SU-DHL-6 (cell line): ENCODE measurements around the gene RAMP3.

Experiments
- H2AFZ ChIP-seq: fragments of 200-600 bp; sonication (generic); 2 replicates; pipeline ENCODE4 v1.6.1; 2014; ENCODE audit warnings: low read depth, mild to moderate bottlenecking, moderate library complexity, mixed read lengths, antibody characterized with exemption, low read length; ENCODE audit not compliant: severe bottlenecking
- H3F3A ChIP-seq: fragments of 200-600 bp; shearing (Covaris generic); 2 replicates; pipeline ENCODE4 v1.6.0; 2016; ENCODE audit warnings: antibody characterized with exemption, mild to moderate bottlenecking; ENCODE audit not compliant: insufficient read depth
- H3K27ac ChIP-seq: fragments of 200-600 bp; sonication (generic); 2 replicates; pipeline ENCODE4 v1.5.1; 2016; ENCODE audit warnings: low read depth, mild to moderate bottlenecking, low read length, moderate library complexity, mixed read lengths
- H3K27me3 ChIP-seq: fragments of 200-600 bp; sonication (generic), shearing (Covaris generic); 2 replicates; pipeline ENCODE4 v1.6.0; 2014; ENCODE audit warnings: mild to moderate bottlenecking, low read length
- H3K36me3 ChIP-seq: fragments of 200-600 bp; sonication (generic); 2 replicates; pipeline ENCODE4 v1.6.1; 2014; ENCODE audit warnings: mild to moderate bottlenecking, low read length, mixed read lengths
- H3K4me2 ChIP-seq: fragments of 300-600, 200-600 bp; shearing (Covaris generic), sonication (generic); 2 replicates; pipeline ENCODE4 v1.6.0; 2014; ENCODE audit warnings: low read length, low read depth, mild to moderate bottlenecking; ENCODE audit not compliant: poor library complexity, severe bottlenecking
- H3K4me3 ChIP-seq: fragments of 200-600 bp; sonication (generic); 2 replicates; pipeline ENCODE4 v1.5.1; 2014; ENCODE audit warnings: antibody characterized with exemption, low read length, mild to moderate bottlenecking, mixed read lengths; ENCODE audit not compliant: insufficient read depth, poor library complexity, severe bottlenecking
- H3K79me2 ChIP-seq: fragments of 200-600 bp; sonication (generic); 2 replicates; pipeline ENCODE4 v1.6.1; 2014; ENCODE audit warnings: mild to moderate bottlenecking, low read length, moderate library complexity; ENCODE audit not compliant: insufficient read depth
- H3K9ac ChIP-seq: fragments of 200-600 bp; sonication (generic); 2 replicates; pipeline ENCODE4 v1.7.0; 2014; ENCODE audit warnings: mild to moderate bottlenecking, low read length
- H3K9me2 ChIP-seq: fragments of 200-600 bp; sonication (generic); replicated peaks from 2 replicates; pipeline ENCODE4 v1.6.1; 2014; ENCODE audit warnings: low read length; ENCODE audit not compliant: insufficient read depth
- H3K9me3 ChIP-seq: fragments of 200-600 bp; sonication (generic); 2 replicates; pipeline ENCODE4 v1.6.1; 2014; ENCODE audit warnings: low read length, mixed read lengths; ENCODE audit not compliant: insufficient read depth
- H4K20me1 ChIP-seq: fragments of 200-600 bp; sonication (generic); 2 replicates; pipeline ENCODE4 v1.6.1; 2014; ENCODE audit warnings: low read depth, mild to moderate bottlenecking, antibody characterized with exemption, low read length, moderate library complexity, mixed read lengths
- CTCF ChIP-seq: fragments of 200-600 bp; sonication (generic); IDR thresholded peaks from one replicate; pipeline ENCODE4 v1.5.1; 2017; ENCODE audit warnings: antibody characterized with exemption, mild to moderate bottlenecking, low read length, moderate library complexity; ENCODE audit not compliant: insufficient read depth, poor library complexity, severe bottlenecking
- EZH2phosphoT487 ChIP-seq: fragments of 200-600 bp; sonication (generic), shearing (Covaris generic); conservative IDR thresholded peaks from 2 replicates; pipeline ENCODE4 v1.6.1; 2018; ENCODE audit warnings: mild to moderate bottlenecking, antibody characterized with exemption, low read length, moderate library complexity, mixed read lengths

Gene RAMP3

DNA sequence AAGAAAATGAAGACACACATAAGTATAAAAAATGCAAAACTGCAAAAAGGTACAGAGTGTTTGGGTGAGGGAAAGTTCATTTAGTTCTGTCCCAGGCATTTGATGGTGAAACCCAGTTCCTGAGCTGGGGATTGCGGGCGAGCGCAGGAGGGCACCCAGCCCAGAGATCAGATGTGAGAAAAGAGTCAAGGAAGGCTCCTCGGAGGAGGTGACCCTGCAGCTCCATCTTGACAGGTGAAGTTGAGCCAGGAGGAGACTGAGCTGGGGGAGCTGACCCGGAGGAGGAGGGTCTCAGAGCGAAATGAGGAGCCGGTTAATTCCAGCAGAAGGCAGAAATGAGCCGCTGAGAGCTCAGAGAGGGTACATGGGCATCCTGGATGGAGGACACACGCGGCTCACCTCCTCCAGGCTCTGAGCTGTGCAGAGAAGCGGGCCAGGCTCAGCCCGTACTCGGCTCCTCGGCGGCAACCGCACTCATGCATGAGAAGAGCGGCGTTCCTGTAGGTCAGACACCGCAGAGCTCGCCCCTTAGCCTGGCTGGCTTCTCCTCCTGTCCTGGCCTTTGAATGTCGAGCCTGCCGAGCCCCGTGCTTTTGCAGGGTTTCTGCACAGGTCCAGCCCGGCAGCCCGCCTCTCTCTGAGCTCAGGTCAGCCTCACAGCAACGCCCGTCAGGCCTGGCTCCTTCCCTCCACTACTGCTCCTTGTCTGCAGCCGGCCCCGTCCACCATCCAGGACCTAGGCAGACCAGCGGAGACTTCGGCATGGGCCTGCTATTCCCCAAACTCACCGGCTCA, 9.5 kb upstream of the RAMP3 start:
- TF ChIP-seq CTCF: no peak
- TF ChIP-seq EZH2phosphoT487: no peak
- Histone ChIP-seq H3K27me3 (no peaks in the 10 kb centered on the region), H3K4me3 (no peak overlapping the region), H3K79me2 (no peaks in the 10 kb centered on the region), H4K20me1 (no peaks in the 10 kb centered on the region), H3K36me3 (no peaks in the 10 kb centered on the region), H3K27ac (no peak overlapping the region), H3K9ac (no peak overlapping the region), H3F3A (no peaks in the 10 kb centered on the region), H3K9me3 (no peaks in the 10 kb centered on the region), H3K4me2 (no peak overlapping the region), H3K9me2 (no peaks in the 10 kb centered on the region), H2AFZ (no peak overlapping the region)

- Histone ChIP-seq H3K4me3 (no peak overlapping the region), H3K27ac (no peak overlapping the region), H4K20me1 (no peaks in the 10 kb centered on the region), H3K9me3 (no peaks in the 10 kb centered on the region), H3K9me2 (no peaks in the 10 kb centered on the region), H3K9ac (no peak overlapping the region), H3K36me3 (no peaks in the 10 kb centered on the region), H2AFZ (no peak overlapping the region), H3K79me2 (no peaks in the 10 kb centered on the region), H3F3A (no peaks in the 10 kb centered on the region), H3K4me2 (no peak overlapping the region), H3K27me3 (no peaks in the 10 kb centered on the region)
- no peak for TF ChIP-seq CTCF
- TF ChIP-seq EZH2phosphoT487: no peak
Observed at GRCh38 chr7:45148653-45148973, 9.0 kb upstream of the RAMP3 start.

GRCh38 chr7:45149606-45150005, 8.0 kb upstream of the RAMP3 start:
- H3K9me2 ChIP-seq: no peaks in the 10 kb centered on the region
- no peaks in the 10 kb centered on the region for H3K36me3 ChIP-seq
- TF ChIP-seq CTCF (no peak), EZH2phosphoT487 (no peak)
- no peaks in the 10 kb centered on the region for H3K9me3 ChIP-seq
- H3K27ac ChIP-seq: no peak overlapping the region
- H3K4me2 ChIP-seq: no peak overlapping the region
- H3K9ac ChIP-seq: no peak overlapping the region
- H3K27me3 ChIP-seq: no peaks in the 10 kb centered on the region
- no peaks in the 10 kb centered on the region for H4K20me1 ChIP-seq
- H3K79me2 ChIP-seq: no peaks in the 10 kb centered on the region
- H3F3A ChIP-seq: no peaks in the 10 kb centered on the region
- H2AFZ ChIP-seq: no peak overlapping the region
- H3K4me3 ChIP-seq: no peak overlapping the region
